HG03575 (cell line): Measurements from ENCODE around the gene S100A6.
"Not testable (repeated sequence)": the region's sequence is repeated elsewhere in the genome, so short reads cannot be mapped to it uniquely, and the experiment has no call there.

Experiments
- ATAC-seq: cut with Tn5 transposase; IDR thresholded peaks from one replicate; pipeline ENCODE4 v1.9.1; 2021; ENCODE audit not compliant: unreplicated experiment, insufficient number of reproducible peaks, low FRiP score; ENCODE audit errors: extremely low read depth

The S100A6 gene

GRCh38 chr1:153535242-153536011, at the start of gene S100A6:
Gene S100A6 (minus strand): TSS chr1:153535991. CDS start chr1:153535339, 652 bp downstream.
- ATAC-seq: no peak

GRCh38 chr1:153585006-153585405, 49.2 kb upstream of the S100A6 start:
- no peak for ATAC-seq

- ATAC-seq: no peak
Observed at GRCh38 chr1:153583976-153584375, 48.2 kb upstream of the S100A6 start.

GRCh38 chr1:153583514-153583913, 47.7 kb upstream of the S100A6 start:
- ATAC-seq: not testable (repeated sequence)

- not testable (repeated sequence) for ATAC-seq
Observed at GRCh38 chr1:153582836-153583235, 47.0 kb upstream of the S100A6 start.

- ATAC-seq: no peak
Observed at GRCh38 chr1:153578936-153579335, 43.1 kb upstream of the S100A6 start.

GRCh38 chr1:153578490-153578889, 42.7 kb upstream of the S100A6 start:
- ATAC-seq: no peak

GRCh38 chr1:153577624-153578051, 41.8 kb upstream of the S100A6 start:
- no peak for ATAC-seq

GRCh38 chr1:153577138-153577537, 41.3 kb upstream of the S100A6 start:
- no peak for ATAC-seq

GRCh38 chr1:153575497-153575896, 39.7 kb upstream of the S100A6 start:
- ATAC-seq: not testable (repeated sequence)

GRCh38 chr1:153575081-153575491, 39.3 kb upstream of the S100A6 start:
- ATAC-seq: not testable (repeated sequence)

- no peak for ATAC-seq
Observed at GRCh38 chr1:153573351-153573750, 37.6 kb upstream of the S100A6 start.

GRCh38 chr1:153572569-153573015, 36.8 kb upstream of the S100A6 start:
- ATAC-seq: no peak

GRCh38 chr1:153571706-153572105, 35.9 kb upstream of the S100A6 start:
- no peak for ATAC-seq

GRCh38 chr1:153570874-153571273, 35.1 kb upstream of the S100A6 start:
- ATAC-seq: no peak

GRCh38 chr1:153569465-153569864, 33.7 kb upstream of the S100A6 start:
- no peak for ATAC-seq

- no peak for ATAC-seq
Observed at GRCh38 chr1:153568367-153569099, 32.7 kb upstream of the S100A6 start.

- no peak for ATAC-seq
Observed at GRCh38 chr1:153567621-153568366, 32.0 kb upstream of the S100A6 start.
